Fibroblast of lung (primary cell): ENCODE measurements around the gene NONO.

Experiments
- EZH2 ChIP-seq: IDR thresholded peaks from 2 replicates; pipeline ENCODE4 v1.5.1; 2012; ENCODE audit warnings: low read length, control low read depth, mild to moderate bottlenecking; ENCODE audit errors: missing control alignments
- TF ChIP-seq, protein P1 (sequence below), 2 donors: IDR thresholded peaks in 1 of 2; conservative IDR thresholded peaks in 1 of 2; 1 replicate in 1 of 2; 2 replicates in 1 of 2; pipeline ENCODE4 v1.5.1; 2011 to 2012; ENCODE audit warnings: low read length in 2 of 2, control low read depth in 1 of 2, inconsistent platforms in 1 of 2, low read depth in 1 of 2, mild to moderate bottlenecking in 1 of 2

DNA sequence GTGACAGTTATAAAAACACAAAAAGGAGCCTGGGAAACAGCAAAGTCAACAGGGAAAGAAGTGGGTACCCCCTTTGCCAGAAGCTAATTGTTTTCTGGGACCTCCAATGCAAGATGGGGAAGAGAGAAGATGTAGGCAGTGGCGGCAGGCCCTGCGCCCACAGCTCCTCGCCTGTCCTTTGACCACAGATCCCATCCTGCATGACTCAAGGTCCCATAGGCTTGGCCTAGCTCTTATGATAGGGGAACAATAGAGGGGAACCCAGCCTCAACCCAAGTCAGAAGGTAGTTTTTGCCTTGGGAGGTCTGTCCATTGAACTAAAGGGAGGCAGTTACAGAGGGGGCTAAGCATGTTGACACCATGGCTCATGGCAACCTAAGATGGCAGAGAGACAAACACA is 43.7 kb upstream of the NONO start:
- no peak for TF ChIP-seq EZH2
- TF ChIP-seq, protein P1, sequence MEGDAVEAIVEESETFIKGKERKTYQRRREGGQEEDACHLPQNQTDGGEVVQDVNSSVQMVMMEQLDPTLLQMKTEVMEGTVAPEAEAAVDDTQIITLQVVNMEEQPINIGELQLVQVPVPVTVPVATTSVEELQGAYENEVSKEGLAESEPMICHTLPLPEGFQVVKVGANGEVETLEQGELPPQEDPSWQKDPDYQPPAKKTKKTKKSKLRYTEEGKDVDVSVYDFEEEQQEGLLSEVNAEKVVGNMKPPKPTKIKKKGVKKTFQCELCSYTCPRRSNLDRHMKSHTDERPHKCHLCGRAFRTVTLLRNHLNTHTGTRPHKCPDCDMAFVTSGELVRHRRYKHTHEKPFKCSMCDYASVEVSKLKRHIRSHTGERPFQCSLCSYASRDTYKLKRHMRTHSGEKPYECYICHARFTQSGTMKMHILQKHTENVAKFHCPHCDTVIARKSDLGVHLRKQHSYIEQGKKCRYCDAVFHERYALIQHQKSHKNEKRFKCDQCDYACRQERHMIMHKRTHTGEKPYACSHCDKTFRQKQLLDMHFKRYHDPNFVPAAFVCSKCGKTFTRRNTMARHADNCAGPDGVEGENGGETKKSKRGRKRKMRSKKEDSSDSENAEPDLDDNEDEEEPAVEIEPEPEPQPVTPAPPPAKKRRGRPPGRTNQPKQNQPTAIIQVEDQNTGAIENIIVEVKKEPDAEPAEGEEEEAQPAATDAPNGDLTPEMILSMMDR (conservative IDR thresholded peaks at IDR 0.05 in 1 of 2, IDR thresholded peaks at IDR 0.05 in 1 of 2; ENCODE audit: low read depth in 1 of 2, low read length in 2 of 2): no peak
